ENCODE data around the gene NOP16.
"Not testable (repeated sequence)": the region's sequence is repeated elsewhere in the genome, so short reads cannot be mapped to it uniquely, and the experiment has no call there.

The NOP16 gene

DNA sequence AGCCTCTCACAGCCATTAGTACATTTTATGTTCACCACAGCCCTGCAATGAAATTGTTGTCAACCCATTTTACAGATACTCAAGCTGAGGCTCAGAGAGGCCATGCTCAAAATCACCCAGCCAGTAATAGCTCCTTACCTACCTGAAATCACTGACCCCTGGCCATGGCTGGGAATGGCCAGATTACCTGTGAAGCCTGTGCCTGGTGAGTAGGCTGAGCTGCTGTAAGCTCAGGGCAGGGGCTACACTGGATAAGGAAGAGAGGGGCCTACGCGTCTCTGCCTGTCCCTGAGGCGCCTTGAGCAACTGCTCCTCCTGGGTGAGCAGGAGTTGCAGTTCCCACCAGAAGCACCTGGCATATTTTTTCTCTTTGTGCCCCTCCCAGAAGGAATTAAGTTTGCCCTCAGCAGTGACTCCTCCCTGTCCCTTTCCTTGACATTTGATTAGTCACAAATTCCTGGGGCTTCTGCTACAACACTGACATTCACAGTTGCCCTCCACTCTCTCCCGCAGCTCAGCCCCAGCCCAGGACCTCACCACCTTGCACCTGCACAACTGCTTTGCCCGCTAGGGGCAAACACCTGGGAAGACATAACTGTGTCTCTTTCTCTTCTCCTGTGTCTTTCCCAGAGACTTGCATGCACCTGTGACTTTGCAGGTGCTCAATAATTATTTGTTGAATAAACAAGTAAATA is 22.2 kb upstream of the NOP16 start:
- Histone ChIP-seq H3K4me3 (ENCODE audit: low read length) (no peak overlapping the region), H3K27ac (ENCODE audit: low read length) (no peak overlapping the region), H3K9me3 (ENCODE audit: control insufficient read depth, insufficient read depth, low read length) (no peaks in the 10 kb centered on the region), H3K36me3 (ENCODE audit: control insufficient read depth, insufficient read depth, low read length) (no peaks in the 10 kb centered on the region), H3K4me1 (ENCODE audit: control insufficient read depth, insufficient read depth, low read length) (no peaks in the 10 kb centered on the region), H3K27me3 (ENCODE audit: control insufficient read depth, insufficient read depth, low read length) (no peaks in the 10 kb centered on the region)
- DNase-seq (ENCODE audit: low read depth, low spot score) = no peak
- no CpG with 5 or more reads among the region's 5 CpGs for WGBS (ENCODE audit: insufficient coverage, insufficient read length)

DNA sequence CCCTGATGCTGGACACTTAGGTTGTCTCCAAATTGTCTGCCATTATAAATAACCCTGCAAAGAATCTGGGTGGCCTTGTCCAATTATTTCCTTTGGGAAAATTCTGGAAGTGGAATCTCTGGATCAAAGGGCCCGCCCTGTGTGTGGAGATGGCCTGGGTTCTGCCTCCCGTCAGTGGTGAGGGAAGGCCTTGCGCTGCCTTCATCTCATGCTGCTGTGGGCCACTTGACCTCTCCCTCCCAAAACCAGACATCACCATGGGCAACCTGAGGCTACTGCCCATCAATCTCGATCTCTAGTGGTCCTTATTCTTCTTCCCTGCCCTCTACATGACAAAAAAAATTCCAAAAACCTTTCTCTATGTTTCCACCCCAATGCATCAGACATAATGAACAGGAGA is 21.4 kb upstream of the NOP16 start:
- no peaks in the 10 kb centered on the region for H3K4me1 ChIP-seq (ENCODE audit: control insufficient read depth, insufficient read depth, low read length)

DNA sequence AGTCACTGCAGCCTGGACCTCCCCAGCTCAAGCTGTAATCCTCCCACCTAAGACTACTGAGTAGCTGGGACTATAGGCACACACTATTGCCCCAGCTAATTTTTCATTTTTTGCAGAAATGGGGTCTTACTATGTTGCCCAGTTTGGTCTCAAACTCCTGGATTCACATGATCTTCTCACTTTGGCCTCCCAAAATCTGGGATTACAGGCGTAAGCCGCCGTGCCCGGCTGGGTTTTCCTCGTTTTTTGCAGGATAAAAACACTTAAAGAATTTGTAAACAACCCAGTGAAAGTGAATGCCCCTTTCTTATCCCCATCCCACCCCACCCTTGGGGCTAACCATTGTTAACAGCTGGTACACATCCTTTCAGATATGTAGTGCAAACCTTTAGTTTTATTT is 20.2 kb upstream of the NOP16 start:
- Histone ChIP-seq H3K27me3 (ENCODE audit: control insufficient read depth, insufficient read depth, low read length) (no peaks in the 10 kb centered on the region), H3K4me1 (ENCODE audit: control insufficient read depth, insufficient read depth, low read length) (no peaks in the 10 kb centered on the region), H3K9me3 (ENCODE audit: control insufficient read depth, insufficient read depth, low read length) (no peaks in the 10 kb centered on the region), H3K27ac (ENCODE audit: low read length) (no peak overlapping the region), H3K4me3 (ENCODE audit: low read length) (no peak overlapping the region), H3K36me3 (ENCODE audit: control insufficient read depth, insufficient read depth, low read length) (no peaks in the 10 kb centered on the region)
- WGBS (ENCODE audit: insufficient coverage, insufficient read length) = no CpG with 5 or more reads among the region's 5 CpGs
- DNase-seq (ENCODE audit: low read depth, low spot score) = no peak

More for the DNA sequence above, 21.4 kb upstream of the NOP16 start:
- Histone ChIP-seq H3K27ac (ENCODE audit: low read length) (no peak overlapping the region), H3K36me3 (ENCODE audit: control insufficient read depth, insufficient read depth, low read length) (no peaks in the 10 kb centered on the region), H3K4me3 (ENCODE audit: low read length) (no peak overlapping the region), H3K27me3 (ENCODE audit: control insufficient read depth, insufficient read depth, low read length) (no peaks in the 10 kb centered on the region), H3K9me3 (ENCODE audit: control insufficient read depth, insufficient read depth, low read length) (no peaks in the 10 kb centered on the region)
- DNase-seq (ENCODE audit: low read depth, low spot score) = no peak
- no CpG with 5 or more reads among the region's 4 CpGs for WGBS (ENCODE audit: insufficient coverage, insufficient read length)

DNA sequence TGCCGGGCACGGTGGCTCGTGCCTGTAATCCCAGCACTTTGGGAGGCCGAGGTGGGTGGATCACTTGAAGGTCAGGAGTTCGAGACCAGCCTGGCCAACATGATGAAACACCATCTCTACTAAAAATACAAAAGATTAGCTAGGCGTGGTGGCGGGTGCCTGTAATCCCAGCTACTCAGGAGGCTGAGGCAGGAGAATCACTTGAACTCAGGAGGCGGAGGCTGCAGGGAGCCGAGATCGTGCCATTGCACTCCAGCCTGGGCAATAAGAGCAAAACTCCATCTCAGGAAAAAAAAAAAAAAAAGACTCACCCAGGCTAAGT is 19.8 kb upstream of the NOP16 start:
- H3K36me3 ChIP-seq (ENCODE audit: control insufficient read depth, insufficient read depth, low read length); H3K9me3 ChIP-seq (ENCODE audit: control insufficient read depth, insufficient read depth, low read length); DNase-seq (ENCODE audit: low read depth, low spot score); H3K27me3 ChIP-seq (ENCODE audit: control insufficient read depth, insufficient read depth, low read length); H3K27ac ChIP-seq (ENCODE audit: low read length); H3K4me3 ChIP-seq (ENCODE audit: low read length); H3K4me1 ChIP-seq (ENCODE audit: control insufficient read depth, insufficient read depth, low read length): not testable (repeated sequence)
- no CpG with 5 or more reads among the region's 10 CpGs for WGBS (ENCODE audit: insufficient coverage, insufficient read length)

DNA sequence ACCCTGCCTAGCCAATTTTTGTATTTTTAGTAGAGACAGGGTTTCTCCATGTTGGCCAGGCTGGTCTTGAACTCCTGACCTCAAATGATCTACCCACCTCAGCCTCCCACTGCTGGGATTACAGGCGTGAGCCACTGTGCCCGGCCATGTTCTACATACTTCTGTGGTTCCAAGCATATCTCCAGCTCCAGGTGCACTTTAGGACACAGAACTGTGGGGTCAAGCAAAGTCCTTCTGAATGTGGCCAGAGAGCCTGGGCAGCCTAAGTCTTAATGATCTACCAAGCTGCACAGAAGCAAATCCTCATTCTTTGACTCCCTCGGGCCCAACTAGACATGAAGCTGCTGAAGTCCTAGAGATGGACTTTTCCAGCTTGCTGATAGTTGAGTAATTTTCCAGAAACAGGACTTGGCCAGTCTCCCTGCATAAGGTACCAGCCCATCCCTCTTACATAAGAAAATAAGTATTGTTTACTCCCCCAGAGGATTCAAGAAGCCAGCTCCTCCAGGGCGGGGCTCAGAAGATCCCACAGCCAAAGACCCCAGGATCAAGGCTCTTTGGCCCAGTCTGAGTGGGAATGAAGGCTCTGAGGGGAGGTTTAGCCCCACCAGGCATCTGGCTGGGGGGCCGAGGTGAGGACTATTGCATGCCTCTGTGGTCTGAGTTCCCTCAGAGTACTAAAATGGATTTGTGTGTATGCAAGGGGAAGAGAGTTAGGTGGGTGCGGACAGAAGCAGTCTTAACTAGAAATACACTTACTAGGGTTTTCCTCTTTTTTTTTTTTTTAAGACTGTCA is 19.3 kb upstream of the NOP16 start:
- no peak overlapping the region for H3K4me3 ChIP-seq (ENCODE audit: low read length)
- H3K27me3 ChIP-seq (ENCODE audit: control insufficient read depth, insufficient read depth, low read length) = no peaks in the 10 kb centered on the region
- WGBS (ENCODE audit: insufficient coverage, insufficient read length) = no CpG with 5 or more reads among the region's 6 CpGs
- no peaks in the 10 kb centered on the region for H3K36me3 ChIP-seq (ENCODE audit: control insufficient read depth, insufficient read depth, low read length)
- no peak for DNase-seq (ENCODE audit: low read depth, low spot score)
- no peaks in the 10 kb centered on the region for H3K4me1 ChIP-seq (ENCODE audit: control insufficient read depth, insufficient read depth, low read length)
- H3K27ac ChIP-seq (ENCODE audit: low read length) = no peak overlapping the region
- no peaks in the 10 kb centered on the region for H3K9me3 ChIP-seq (ENCODE audit: control insufficient read depth, insufficient read depth, low read length)

DNA sequence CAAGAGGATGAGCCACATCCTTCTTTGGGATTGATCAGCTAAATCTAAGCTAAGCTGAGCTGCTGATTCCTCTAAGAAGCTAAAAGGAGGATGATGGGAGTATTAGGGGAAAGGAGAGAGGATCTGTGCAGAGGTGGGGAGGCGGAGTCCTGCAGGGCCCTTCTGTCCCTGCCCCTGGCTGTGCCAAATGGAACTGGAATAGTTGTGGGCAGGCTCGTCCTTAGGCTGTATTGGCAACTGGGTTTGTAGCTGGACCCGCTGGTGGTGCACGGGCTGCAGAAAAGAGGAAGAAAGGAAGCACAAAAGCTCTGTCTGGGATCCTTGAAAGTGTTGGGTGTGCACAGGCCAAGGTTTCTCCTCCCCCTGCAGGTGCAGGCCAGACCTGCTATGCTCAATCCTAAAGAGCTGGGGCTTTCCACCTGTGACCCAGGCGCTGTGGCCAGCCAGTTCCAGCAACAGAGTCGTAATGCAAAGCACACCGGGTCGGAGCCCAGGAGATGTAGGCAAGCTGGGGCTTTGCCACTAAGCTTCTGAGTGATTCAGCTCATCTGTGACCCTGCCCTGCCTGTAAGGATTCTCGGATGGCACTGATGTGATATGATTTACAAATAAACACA is 18.1 kb upstream of the NOP16 start:
- no peak overlapping the region for H3K4me3 ChIP-seq (ENCODE audit: low read length)
- no peaks in the 10 kb centered on the region for H3K27me3 ChIP-seq (ENCODE audit: control insufficient read depth, insufficient read depth, low read length)
- no CpG with 5 or more reads among the region's 9 CpGs for WGBS (ENCODE audit: insufficient coverage, insufficient read length)
- DNase-seq (ENCODE audit: low read depth, low spot score) = no peak
- no peaks in the 10 kb centered on the region for H3K4me1 ChIP-seq (ENCODE audit: control insufficient read depth, insufficient read depth, low read length)
- no peaks in the 10 kb centered on the region for H3K36me3 ChIP-seq (ENCODE audit: control insufficient read depth, insufficient read depth, low read length)
- H3K27ac ChIP-seq (ENCODE audit: low read length) = no peak overlapping the region
- H3K9me3 ChIP-seq (ENCODE audit: control insufficient read depth, insufficient read depth, low read length) = no peaks in the 10 kb centered on the region

DNA sequence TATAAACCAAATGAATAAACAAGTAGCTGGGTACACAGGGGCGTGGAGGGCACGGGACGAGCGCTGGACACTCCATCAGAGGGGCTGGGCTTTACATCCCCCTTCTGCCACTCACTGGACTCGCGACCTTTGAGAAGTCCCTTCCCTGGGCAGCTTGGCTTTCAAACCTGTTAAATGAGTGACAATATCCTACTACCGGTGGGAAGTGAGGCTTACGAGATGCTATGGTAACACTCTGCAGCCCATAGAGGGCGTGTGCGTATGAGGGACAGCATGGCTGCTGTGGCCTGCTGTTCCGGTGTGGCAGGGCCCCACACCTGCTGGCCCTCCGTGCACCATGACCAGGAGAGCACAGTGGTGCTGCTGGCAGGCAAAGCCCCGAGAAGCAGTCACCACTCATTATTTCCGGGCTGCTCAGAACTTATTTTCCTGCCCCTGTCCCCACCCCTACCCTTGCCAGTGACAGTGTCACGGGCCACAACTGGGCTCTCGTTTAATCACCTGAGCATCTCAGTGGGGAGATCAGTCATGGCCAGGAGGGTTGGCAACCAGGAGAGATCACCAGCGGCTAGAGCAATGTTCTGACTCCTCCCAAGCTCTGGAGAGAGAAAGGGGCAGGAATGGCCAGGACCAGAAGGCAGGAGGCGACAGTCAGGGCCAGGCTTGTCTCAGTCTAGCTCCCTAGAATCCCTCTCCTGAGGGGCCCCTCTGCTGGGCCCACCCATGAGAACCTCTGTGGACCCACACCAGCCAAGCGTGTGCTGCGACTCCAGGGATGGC is 17.4 kb upstream of the NOP16 start:
- no CpG with 5 or more reads among the region's 20 CpGs for WGBS (ENCODE audit: insufficient coverage, insufficient read length)
- Histone ChIP-seq H3K4me1 (ENCODE audit: control insufficient read depth, insufficient read depth, low read length) (no peaks in the 10 kb centered on the region), H3K27ac (ENCODE audit: low read length) (no peak overlapping the region), H3K36me3 (ENCODE audit: control insufficient read depth, insufficient read depth, low read length) (no peaks in the 10 kb centered on the region), H3K4me3 (ENCODE audit: low read length) (no peak overlapping the region), H3K9me3 (ENCODE audit: control insufficient read depth, insufficient read depth, low read length) (no peaks in the 10 kb centered on the region), H3K27me3 (ENCODE audit: control insufficient read depth, insufficient read depth, low read length) (no peaks in the 10 kb centered on the region)
- no peak for DNase-seq (ENCODE audit: low read depth, low spot score)

DNA sequence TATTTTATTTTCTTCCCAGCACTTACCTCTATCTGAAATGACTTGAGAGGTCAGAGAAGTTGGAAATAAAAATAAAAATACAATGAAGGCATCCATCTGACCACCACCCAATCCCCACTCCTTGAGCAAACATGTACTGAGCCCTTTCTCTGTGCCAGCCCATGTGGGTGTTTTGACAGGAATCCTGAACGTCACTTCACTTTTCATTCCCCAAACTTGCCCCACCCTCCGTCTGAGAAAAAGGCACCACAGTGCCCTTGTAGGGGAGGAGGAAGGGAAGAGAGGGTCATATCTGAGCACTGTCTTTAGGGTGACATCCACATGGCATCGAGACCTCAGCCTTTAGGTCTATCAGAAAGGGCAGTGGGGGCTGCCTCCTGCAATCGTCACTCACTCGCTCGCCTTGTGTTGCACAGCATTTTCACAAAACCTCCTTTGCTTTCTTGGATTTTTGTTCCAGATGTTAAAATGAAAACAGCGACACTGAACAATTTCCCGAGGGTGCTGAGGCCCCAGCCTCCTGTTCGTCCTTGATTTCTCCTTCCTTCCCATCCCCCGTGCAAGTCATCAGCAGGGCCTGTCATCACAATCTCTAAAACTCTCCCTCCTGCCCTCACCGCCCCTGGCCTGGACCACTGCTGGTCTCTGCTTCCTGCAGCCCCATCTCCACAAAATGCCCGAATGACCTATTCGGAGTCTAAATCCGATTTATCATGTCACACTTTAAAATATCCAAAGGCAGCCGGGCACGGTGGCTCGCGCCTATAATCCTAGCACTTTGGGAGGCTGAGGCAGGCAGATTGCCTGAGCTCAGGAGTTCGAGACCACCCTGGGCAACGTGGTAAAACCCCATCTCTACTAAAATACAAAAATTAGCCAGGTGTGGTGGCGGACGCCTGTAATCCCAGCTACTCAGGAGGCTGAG is 13.1 kb upstream of the NOP16 start:
- no peaks in the 10 kb centered on the region for H3K27me3 ChIP-seq (ENCODE audit: control insufficient read depth, insufficient read depth, low read length)

DNA sequence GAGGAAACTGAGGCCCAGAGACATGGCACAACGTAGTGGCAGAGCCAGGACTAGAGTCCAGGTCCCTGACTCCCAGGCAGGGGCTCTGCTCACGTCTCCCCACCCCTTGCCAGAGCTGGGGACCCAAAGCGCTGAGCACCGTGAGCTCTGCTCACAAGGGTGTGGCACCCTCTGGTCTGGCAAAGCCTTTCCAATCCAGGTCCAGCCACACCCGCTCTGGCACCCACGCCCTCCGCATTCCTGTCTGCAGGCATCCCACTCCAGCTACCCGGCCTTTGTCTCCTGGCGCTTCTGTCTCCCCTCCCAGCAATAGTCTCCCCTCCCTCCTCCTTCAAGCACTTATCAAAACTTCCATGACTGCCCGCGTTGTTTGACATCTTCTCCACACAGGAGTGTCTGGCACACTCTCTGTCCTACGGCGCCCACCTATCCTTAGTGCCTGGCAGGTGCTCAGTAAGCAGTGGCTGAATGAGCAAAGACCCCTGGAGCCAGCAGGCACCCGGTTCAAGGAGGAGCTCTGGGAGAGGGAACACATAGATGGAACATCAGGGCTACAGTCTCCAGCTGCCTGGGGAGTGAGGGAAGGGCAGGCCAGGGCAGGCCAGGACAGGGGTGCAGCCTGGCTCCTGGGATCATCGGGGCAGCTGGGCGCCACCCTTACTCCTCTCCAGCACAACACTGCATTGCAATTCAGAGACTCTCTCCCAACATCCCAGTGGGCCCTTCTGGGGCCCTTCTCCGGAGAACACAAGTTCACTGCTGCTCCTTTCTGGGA is 12.2 kb upstream of the NOP16 start:
- no peak for DNase-seq (ENCODE audit: low read depth, low spot score)
- no peak overlapping the region for H3K4me3 ChIP-seq (ENCODE audit: low read length)
- H3K4me1 ChIP-seq (ENCODE audit: control insufficient read depth, insufficient read depth, low read length) = no peaks in the 10 kb centered on the region
- no peaks in the 10 kb centered on the region for H3K36me3 ChIP-seq (ENCODE audit: control insufficient read depth, insufficient read depth, low read length)
- no peaks in the 10 kb centered on the region for H3K9me3 ChIP-seq (ENCODE audit: control insufficient read depth, insufficient read depth, low read length)
- no peaks in the 10 kb centered on the region for H3K27me3 ChIP-seq (ENCODE audit: control insufficient read depth, insufficient read depth, low read length)
- H3K27ac ChIP-seq (ENCODE audit: low read length) = no peak overlapping the region
- no CpG with 5 or more reads among the region's 17 CpGs for WGBS (ENCODE audit: insufficient coverage, insufficient read length)

More for the DNA sequence above, 13.1 kb upstream of the NOP16 start:
- H3K4me3 ChIP-seq (ENCODE audit: low read length) = no peak overlapping the region
- WGBS (ENCODE audit: insufficient coverage, insufficient read length) = no CpG with 5 or more reads among the region's 22 CpGs
- H3K27ac ChIP-seq (ENCODE audit: low read length) = no peak overlapping the region
- DNase-seq (ENCODE audit: low read depth, low spot score) = no peak
- no peaks in the 10 kb centered on the region for H3K9me3 ChIP-seq (ENCODE audit: control insufficient read depth, insufficient read depth, low read length)
- no peaks in the 10 kb centered on the region for H3K4me1 ChIP-seq (ENCODE audit: control insufficient read depth, insufficient read depth, low read length)
- H3K36me3 ChIP-seq (ENCODE audit: control insufficient read depth, insufficient read depth, low read length) = no peaks in the 10 kb centered on the region
